ENCODE measurements around the gene TMEM240.

GRCh38 chr1:1565340-1565739, 24.9 kb upstream of the TMEM240 start:
- TF ChIP-seq CTCF (IDR thresholded peaks at IDR 0.05; ENCODE audit: low read depth, low read length, missing input control), result no peak
- TF ChIP-seq GABPA (IDR thresholded peaks at IDR 0.05 in 1 of 2, conservative IDR thresholded peaks at IDR 0.05 in 1 of 2), result no peak
- TF ChIP-seq EGR1 (IDR thresholded peaks at IDR 0.05; ENCODE audit: low read depth in 2 of 2), result no peak
- no peak for TF ChIP-seq ATF3 (IDR thresholded peaks at IDR 0.05)

Data from liver (tissue), 3 donors.